Astrocyte of the hippocampus (primary cell): Measurements from ENCODE around the gene SH3BP2.
A peak's percentile ranks its signal among the peaks of the same experiment; 100 is the strongest.
"Not testable (repeated sequence)": the region's sequence is repeated elsewhere in the genome, so short reads cannot be mapped to it uniquely, and the experiment has no call there.

ENCODE experiments used
- DNase-seq: peaks from one replicate; pipeline ENCODE4 v3.0.0; 2011; ENCODE audit warnings: low read depth, low spot score

Gene SH3BP2

GRCh38 chr4:2762486-2763370, 30.2 kb upstream of the SH3BP2 start:
- DNase-seq, result not testable (repeated sequence)

DNA sequence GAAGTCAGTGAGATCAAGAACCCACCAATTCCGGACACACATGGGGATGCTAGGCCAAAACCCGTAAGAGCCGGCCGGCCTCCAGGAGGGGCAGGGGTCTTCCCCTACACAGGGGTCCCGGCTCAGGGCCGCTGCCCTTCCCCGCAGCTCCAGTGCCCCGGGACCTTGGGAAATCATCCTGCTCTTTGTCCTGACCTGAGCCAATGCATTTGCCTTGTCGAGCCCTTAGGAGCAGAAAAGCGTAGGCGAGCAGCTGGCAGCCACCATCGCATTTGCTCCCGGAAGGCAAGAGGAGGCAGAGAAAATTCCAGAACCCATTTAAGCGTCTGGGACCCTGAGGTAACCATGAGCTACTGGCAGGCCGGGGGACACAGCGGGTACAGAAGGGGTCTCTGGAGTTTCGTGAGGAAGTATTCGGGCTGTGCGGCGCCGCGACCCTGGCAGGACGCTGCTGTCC, 29.3 kb upstream of the SH3BP2 start:
- no peak for DNase-seq

GRCh38 chr4:2765832-2766526, 26.9 kb upstream of the SH3BP2 start:
- no peak for DNase-seq

DNA sequence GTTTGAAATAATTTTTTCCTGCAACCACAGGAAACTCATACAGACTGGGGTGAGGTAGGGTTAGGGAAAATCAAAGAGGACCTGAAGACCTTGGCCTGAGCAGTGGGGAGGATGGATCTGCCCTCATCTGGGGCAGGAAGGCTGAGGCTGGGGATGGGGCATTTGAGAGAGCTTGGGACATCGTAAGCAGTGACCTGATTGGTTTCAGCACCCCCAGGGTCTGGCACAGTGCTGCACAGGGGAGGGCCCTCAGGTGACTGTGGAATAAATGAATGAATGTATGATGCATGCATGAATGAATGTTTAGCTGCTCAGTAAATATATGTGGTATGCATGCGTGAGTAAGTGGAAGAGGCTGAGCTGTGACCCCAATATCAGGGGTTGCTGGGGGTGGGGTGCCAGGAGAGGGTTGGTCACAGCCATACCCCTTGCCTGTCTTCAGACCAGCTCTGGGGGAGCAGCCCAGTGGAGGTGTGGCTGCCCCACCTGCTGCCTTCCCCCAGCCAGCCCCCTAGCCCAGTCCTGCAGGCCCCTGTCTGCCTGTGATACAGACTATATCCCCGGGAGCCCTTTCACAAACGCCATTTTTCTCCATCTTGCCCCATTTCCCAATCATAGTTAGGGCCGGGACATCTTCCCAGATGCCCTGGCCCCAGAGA, 25.7 kb upstream of the SH3BP2 start:
- no peak for DNase-seq

DNA sequence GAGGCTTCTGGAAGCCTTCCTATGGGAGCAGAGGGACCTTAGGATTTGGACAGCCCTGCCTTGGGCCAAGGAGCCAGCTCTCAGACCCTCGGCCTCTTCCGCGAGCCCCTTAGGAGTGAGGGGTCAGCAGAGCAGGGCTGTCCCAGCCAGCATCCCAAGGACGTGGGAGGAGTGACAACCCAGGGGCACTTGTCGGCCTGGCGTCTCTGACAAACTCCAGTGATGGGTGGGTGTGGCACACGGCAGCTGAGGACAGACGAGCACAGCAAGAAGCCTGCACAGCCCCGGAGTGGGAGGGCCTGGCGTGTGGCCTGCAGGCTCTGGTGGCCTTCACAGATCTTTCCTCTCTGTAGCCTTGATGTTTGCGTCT, 25.2 kb upstream of the SH3BP2 start:
- no peak for DNase-seq

GRCh38 chr4:2768124-2768523, 24.8 kb upstream of the SH3BP2 start:
- DNase-seq, result no peak

GRCh38 chr4:2768921-2769336, 24.0 kb upstream of the SH3BP2 start:
- no peak for DNase-seq

- no peak for DNase-seq
Measured at GRCh38 chr4:2771264-2771663, 21.6 kb upstream of the SH3BP2 start.

- DNase-seq, result not testable (repeated sequence)
Measured at GRCh38 chr4:2780643-2781042, 12.2 kb upstream of the SH3BP2 start.

DNA sequence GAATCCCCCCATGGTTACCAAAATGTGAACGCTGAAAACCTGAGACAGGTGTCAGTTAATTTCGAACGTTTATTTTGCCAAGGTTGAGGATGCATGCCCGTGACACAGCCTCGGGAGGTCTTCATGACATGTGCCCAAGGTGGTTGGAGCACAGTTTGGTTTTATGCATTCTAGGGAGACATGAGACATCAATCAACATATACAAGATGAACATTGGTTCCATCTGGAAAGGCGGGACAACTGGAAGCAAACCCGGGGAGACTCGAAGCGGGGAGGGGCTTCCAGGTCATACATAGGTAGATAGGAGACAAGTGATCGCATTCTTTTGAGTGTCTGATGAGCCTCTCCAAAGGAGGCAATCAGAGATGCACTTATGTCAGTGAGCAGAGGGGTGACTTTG, 11.0 kb upstream of the SH3BP2 start:
- no peak for DNase-seq

- DNase-seq, result no peak
Measured at GRCh38 chr4:2783790-2784189, 9.1 kb upstream of the SH3BP2 start.

- DNase-seq, result no peak
Measured at GRCh38 chr4:2785613-2786012, 7.3 kb upstream of the SH3BP2 start.

GRCh38 chr4:2786152-2786671, 6.7 kb upstream of the SH3BP2 start:
- no peak for DNase-seq

DNA sequence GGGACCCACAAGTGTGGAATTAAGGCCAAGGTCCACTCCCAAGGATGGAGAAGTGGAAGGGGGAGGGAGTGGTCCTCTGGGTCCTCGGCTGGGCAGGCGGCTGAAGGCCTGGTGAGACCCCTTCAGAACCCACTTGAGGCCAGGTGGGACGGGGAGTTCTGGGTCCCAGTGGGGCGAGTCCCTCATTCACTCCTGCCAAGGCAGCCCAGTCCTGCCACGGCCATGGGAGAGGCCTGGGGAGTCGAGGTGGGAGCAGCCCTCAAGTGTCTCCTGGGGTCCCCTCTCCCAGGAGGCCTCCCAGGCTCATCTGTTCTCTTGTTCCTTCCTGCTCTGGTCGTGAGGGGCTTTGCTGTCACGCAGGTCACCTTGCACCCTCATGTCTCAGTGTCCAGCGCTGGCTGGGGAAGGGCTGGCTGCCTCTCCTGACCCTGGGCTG, 6.1 kb upstream of the SH3BP2 start:
- DNase-seq, result no peak

- DNase-seq, result no peak
Measured at GRCh38 chr4:2787230-2788100, 5.4 kb upstream of the SH3BP2 start.

DNA sequence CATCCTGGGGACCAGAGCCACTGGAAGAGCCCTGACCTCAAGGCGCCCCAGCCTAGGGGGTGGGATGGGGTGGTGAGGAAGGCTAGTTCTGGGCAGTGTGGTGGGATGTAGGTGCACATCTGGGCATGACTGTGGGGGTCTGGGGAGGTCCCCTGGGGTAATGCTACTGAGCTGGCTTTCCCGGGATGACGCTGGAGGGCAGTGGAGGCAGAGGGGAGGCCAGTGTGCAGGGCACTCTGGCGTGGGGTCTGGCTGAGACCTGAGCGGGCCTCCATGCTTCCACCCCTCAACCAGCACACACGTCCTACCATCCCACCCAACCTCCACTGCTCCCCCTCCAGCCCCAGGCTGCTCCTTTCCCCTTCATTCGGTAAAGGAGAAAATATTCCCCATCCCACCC, 4.8 kb upstream of the SH3BP2 start:
- no peak for DNase-seq

DNA sequence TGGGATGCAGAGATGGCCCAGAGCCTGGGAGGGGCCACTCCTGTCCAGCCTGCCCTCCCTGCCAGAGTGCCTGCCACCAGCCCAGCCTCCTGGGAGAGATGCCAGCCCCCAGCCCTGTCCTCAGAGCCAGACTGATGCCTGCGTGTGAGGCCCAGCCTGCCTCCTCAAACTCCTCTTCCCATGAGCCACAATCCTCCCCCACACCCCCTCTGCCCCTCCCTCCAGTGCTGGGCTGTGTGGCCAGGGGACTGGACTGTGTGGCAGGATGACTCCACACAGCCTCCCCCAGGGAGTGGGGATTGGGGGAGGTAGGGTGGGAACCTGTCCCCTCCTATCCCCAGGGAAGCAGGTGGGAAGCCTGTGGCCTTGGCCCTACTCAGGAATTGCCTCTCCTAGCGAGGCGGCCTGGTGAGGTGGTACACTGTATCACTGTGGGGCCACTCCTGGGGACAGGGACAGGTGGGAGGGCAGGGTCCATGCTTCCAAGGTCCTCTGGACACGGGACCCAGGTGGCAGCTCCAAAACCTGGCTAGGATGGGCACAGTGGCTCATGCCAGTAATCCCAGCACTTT, 4.3 kb upstream of the SH3BP2 start:
- peak; percentile 73 for DNase-seq

- DNase-seq, result no peak
Measured at GRCh38 chr4:2789351-2789750, 3.5 kb upstream of the SH3BP2 start.

GRCh38 chr4:2789793-2790582, 2.9 kb upstream of the SH3BP2 start:
- peak; percentile 12 for DNase-seq
